HG03175 (cell line): ENCODE data around the gene DNER.
A peak's percentile ranks its signal among the peaks of the same experiment; 100 is the strongest.
"Not testable (repeated sequence)": the region's sequence is repeated elsewhere in the genome, so short reads cannot be mapped to it uniquely, and the experiment has no call there.

ENCODE experiments used
- ATAC-seq: cut with Tn5 transposase; IDR thresholded peaks from one replicate; pipeline ENCODE4 v1.9.1; 2021; ENCODE audit warnings: mild to moderate bottlenecking, moderate library complexity; ENCODE audit not compliant: unreplicated experiment

Gene DNER

DNA sequence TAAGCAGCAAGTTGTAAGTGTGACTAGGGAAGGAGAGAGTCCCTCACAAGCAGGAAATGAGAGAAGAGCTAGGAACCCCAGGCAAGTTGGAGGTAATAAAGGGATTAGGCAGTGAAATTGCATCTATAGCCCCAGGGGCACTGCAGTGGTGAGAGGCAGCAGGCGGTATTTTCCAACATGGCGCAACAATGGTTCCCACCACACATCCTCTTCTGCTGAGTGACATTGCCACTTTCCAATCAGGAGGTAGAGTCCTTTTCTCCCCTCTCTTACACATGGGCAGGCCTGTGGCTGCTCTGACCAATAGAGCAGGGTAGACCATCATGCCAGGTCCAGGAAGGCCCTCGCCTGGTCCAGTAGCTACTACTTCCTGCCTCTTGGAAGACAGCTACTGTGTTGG lies 86.6 kb downstream of the DNER start:
- ATAC-seq = no peak

- ATAC-seq = no peak
These were observed 91.6 kb downstream of the DNER start for GRCh38 chr2:229622495-229623355.

GRCh38 chr2:229620759-229621158 lies 93.6 kb downstream of the DNER start:
- no peak for ATAC-seq

- ATAC-seq = no peak
These were observed 94.1 kb downstream of the DNER start for GRCh38 chr2:229620289-229620688.

DNA sequence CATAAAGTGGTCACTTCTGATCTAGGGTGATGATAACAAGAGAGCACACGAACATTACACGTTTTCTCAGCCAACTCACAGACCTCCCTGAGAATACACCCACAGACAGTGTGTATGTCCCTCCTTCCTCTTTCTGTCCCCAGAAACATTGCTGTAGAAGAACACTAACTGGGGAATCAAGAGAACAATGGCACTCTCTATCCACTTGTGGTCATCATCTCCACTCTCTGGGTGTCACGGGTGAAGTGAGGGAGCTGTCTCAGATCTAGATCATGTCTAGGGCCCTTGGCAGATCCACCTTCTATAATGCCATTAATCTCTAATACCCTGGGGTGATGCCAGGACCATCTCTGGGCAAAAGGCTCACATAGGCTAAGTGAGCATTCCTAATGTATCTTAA lies 97.9 kb downstream of the DNER start:
- ATAC-seq = no peak

GRCh38 chr2:229614021-229614420 lies 100.3 kb downstream of the DNER start:
- ATAC-seq = not testable (repeated sequence)

DNA sequence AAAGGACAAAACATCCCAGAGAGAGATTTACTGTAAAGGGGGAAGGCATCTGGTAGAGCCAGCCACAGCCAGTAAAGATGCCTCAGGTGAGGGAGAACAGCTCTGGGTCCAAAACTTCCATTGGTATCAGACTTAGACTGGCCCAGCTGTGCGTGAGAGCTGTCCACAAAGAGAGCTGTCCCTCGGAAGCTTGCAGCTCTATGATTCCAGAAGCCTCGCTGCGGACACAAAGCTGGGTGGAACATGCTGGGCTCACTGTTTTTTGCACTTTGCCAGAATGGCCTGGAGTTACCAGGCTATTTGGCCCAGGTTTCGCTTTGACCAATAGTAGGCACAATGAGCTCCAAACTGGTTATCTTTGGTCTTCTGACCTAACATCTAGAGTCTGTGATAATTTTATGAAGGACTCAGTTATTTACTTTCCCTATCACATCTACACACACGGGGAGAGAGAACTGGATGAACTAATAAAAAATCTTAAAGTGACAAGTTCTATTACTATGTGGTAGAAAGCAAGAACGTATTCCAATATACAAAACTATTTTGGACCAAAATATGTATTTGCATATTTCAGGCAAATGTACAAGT lies 101.9 kb downstream of the DNER start:
- ATAC-seq = no peak

DNA sequence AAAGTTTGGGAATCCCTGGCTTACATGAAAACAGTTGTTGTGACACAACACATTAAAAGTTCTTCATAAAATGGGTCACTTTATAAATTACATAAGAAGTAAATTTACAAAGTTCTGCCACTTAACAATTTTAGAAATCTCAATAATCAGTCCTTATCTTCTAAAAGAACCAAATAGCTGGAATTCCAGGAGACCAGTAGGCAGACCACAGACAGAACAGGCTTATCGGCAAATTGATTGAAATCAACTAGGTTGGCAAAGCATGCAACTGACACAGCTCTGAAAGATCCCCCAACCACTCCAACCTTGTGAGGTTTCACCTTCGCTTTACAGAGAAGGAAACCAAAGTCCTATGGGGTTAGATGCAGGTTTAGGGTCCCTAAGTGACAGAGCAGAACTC lies 103.0 kb downstream of the DNER start:
- ATAC-seq = no peak

DNA sequence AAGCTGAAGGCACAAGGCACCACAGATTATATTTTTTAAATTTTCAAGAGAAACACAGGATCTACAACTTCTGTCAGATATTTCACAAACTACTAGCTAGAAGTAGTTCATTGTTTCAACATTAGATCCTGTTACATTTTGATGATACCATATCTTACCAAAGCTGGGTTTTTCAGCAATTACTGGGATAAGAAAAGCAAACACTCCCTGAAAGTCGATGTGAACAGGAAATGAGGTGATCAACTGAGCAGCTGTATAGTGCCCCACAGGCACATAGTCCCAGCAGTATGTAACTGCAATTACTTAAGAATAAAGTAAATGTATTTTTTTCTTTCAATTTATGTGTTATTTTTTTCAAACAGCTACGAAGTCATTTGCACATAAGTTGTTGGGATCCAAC lies 103.5 kb downstream of the DNER start:
- ATAC-seq = no peak

DNA sequence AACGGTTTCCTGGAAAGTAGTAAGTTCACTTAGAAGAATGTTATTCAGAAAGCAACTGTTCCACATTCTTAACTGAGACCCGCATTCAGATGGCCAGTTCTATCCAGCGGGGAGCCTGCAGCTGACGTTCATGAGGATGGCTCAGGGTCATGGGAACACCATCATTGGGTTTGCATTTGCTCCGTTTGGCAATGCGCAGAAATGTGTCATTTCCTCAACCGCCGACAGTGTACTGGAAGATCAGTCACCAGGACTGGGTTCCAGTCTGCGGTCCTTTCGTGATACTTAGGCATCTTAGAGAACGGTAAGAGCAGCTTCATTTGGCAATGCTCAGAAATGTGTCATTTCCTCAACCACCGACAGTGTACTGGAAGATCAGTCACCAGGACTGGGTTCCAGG lies 104.0 kb downstream of the DNER start:
- ATAC-seq = no peak

DNA sequence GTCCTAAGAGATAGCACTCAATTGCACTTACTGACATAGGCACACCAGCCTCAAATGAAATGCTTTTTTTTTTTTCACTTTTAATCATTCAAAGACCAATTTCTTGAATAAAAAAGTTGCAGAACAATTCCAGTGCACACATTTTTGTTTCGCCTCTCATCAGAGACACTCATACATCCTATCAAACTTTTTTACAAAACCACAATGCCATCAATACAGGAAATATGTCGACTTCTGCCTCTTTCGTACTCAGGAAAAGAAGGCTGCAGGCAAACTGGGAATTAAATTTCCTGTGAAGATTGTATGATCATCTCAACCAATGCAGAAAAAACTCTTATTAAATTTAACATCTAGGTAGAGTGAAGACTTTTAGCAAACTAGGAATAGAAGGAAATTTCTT lies 112.4 kb downstream of the DNER start:
- ATAC-seq = no peak

DNA sequence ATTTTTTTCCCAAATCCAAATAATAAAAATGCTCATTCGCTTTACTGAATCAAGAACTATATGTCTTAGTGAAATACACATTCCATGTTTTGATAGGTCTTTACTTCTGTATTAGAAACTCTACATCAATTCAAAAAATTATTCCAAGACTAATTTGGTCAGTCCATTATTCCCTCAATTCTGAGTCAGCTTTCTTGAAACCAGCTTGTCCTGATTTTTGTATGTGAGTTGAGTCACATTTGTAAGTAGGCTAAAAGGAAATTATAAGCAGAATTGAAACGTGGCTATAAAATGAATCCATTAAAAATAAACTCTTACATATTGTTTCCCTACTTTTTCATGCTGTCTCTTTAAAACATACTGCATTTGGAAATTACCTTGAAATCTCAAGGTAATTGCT lies 113.0 kb downstream of the DNER start:
- ATAC-seq = no peak

- ATAC-seq = no peak
These were observed 116.1 kb downstream of the DNER start for GRCh38 chr2:229598227-229598626.

- ATAC-seq = no peak
These were observed 117.6 kb downstream of the DNER start for GRCh38 chr2:229596796-229597195.

DNA sequence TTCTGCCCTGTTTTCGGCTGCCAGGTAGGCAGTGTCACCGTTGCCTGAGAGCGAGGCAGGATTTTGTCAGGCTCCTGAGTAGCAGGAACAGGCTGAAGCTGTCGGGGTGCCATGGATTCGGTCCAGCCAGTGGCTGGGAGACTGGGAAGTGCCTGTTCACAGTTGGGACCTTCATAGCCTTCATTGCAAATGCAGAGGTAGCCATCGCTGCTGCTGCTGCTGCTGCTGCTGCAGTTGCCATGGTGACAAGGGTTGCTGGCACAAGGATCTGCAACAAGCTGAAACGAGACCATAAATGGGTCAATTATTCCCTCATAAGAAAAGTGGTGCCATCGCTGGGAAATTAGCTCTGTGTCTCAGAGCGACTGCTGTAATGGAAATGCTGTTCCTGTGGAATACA lies 122.7 kb downstream of the DNER start:
- ATAC-seq = no peak

DNA sequence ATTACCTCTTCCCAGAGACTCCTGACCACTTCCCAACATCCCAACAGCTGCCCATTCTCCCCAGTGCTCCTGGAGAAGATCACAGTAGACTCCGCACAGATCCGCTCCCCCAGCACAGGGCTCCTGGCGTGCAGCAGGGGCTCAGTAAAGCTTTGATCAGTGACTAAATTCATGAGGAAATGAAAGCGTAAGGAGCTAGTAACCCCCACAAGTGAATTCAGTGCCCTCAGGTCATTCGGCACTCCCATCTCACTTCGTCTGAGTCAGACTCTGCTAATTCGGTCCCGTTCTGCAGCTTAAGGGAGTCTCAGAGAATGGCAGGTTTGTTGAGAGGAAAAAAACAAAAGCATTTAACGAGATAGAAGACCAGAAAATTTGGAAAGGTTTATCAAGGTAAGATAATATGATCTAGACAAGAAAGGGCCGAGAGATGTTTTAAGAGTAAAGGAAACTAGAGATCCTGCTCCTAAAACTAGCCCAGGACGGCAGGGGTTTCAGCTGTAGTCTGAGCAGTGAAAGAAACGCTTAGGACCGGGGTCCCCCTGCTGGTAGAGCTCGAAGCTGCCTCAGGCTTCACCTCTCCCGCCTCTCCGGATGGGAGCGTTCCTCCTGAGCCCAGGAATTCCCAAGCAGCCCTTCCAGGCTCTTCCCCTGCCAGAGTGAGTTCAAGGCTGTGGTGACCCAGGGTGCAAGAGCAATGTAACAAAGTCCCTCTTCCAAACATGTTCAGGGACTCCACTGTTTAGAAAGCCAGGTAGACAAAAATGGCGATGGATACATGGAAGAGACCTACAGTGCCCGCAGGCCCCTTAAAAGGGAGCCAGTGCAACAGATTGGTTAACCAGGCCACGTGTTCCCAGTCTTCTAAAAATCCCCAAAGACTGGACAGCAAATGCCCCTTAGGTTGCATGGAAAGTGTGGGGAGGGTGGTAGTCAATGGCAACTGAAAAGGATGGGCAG lies 127.3 kb downstream of the DNER start:
- ATAC-seq = peak; percentile 84

DNA sequence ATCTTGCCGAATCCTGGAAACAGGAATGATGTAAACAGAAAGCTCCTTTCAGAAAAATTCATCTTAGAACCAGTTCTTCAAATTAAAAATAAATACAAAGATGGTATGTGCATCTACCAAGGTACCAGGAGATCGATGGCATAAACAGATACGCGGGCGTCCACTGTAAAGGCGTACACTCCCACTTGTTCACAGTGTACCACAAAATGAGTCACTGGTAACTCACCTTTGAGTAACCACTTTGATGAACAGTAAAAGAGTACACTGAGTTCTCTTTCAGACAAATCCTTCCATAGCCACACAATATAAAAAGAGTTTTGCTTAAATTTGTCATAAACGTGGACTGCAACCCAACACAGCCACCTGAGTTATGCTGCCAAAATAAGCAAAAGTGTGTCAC lies 128.3 kb downstream of the DNER start:
- no peak for ATAC-seq

DNA sequence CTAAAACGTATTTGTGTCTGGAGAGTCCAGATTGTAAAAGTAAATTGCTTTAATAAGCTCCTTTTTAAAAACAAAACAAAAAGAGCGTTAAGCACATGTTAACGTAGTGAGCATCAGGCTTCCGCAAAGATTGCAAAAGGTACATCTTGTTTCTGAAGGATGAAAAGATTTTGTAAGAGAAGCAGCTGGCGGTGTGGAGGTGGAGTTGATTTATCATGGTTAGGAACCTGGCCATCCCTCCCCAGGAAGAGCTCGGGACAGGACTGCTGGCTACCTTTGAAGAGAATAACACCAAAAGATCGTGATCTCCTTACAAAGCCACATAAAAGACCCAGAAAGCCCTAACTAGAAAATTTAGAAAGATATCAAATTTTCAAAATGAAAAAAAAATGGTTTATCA lies 132.2 kb downstream of the DNER start:
- no peak for ATAC-seq

DNA sequence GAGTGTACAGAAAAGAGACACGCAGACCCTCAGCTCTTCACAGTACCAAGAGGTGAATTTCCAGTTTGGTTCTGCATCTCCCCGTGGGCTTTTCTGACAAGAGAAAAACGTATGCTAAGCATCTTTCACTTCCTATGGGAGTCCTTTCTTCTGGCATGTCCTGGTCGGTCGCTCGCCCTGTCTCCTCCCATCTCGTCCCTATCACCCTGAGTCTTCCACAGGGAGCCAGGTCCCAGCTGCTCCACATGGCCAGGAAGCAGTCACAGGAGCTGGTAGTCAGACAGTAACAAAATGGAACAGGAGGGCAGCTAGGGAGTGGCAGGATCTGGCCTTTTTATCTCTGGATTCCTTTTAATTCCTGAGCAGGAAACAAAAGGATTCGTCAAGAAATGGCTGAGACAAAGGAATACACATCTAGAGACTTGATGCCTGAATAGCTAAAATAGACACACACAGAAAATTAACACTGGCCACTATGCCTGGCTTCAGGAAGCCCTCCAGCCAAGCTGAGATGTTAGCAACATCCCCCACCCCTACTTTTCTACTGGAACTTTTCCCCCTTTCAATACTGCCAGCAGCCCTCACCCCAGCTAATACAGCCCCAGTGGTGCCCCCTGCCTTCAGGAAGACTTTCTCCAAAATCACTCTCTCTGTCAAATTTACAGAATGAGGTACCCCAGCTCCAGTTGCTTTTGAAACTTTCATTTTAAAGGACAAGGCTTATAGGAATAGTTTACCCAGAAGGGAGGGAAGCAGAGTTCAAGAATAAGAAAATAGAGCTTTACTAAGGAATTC lies 136.1 kb downstream of the DNER start:
- no peak for ATAC-seq

DNA sequence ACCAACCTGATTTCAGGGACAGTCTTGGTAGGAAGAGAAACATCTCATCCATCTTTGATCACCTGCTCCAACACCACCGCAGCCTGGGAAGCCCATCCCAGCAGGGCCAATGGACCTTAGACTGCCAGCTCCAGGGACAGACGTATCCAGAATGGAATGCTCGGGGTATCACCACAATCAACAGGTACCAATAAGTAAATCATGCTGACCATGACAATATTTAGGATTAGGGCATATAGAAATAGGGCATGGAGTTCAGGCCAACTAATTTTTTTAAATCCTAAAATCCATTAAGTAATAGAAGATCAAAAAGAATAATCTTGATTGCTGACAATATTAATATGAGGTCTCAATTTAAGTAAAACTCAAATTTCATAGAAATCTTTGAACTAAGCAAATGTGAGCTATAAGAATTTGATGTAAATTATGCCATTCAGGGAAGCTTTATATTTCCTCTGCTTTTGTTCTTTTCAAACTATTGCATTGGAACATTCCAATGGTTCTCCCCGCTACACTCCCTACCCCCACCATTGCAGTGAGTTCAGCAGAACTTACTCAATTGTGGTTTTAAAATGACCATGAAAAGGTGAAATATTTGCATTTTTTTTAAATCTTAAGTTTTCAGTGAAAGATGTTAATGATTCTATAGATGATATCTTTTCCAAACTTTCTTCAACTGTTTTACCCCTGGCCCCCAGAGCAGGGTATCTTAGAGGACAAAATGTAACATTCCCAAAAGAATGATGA lies 138.6 kb downstream of the DNER start:
- ATAC-seq = no peak
